PC-3 (cell line): Measurements from ENCODE around the gene DDX47. TPM values are rescaled to one million over a fixed set of nuclear protein-coding genes. Genes with fewer than 3 reads are reported as not detected.
A peak's percentile ranks its signal among the peaks of the same experiment; 100 is the strongest.

Experiments used
- ATAC-seq: fragments of 200-7000 bp; cut with Tn5 transposase; 2 replicates; pipeline ENCODE4 v1.9.1; 2020; ENCODE audit warnings: mild to moderate bottlenecking, moderate library complexity
- BruUV-seq: library from RNA; stranded (reverse); fragments of 400-500 nt; replicated peaks from 2 replicates; lab custom pipeline; 2021; lab: Mats Ljungman, UMichigan
- CTCF ChIA-PET: fragments of 300-600 bp; sonication (Branson Sonifier 250); formaldehyde crosslinking; loops from one replicate; lab custom pipeline; 2022; ENCODE audit warnings: antibody characterized with exemption; lab: Charles Lee
- POLR2A ChIA-PET: fragments of 300-600 bp; sonication (Branson Sonifier 250); formaldehyde crosslinking; loops from one replicate; lab custom pipeline; 2022; ENCODE audit warnings: antibody characterized with exemption; ENCODE audit not compliant: unreplicated experiment; lab: Charles Lee
- DNase-seq: peaks from one replicate; pipeline ENCODE4 v3.0.0-alpha.2; 2015
- H2AFZ ChIP-seq: fragments of 300-600 bp; sonication (generic); 2 replicates; pipeline ENCODE4 v1.6.0; 2016; ENCODE audit warnings: antibody characterized with exemption, low read length
- H3F3A ChIP-seq: fragments of 300-600 bp; sonication (generic); one replicate; pipeline ENCODE4 v1.6.0; 2017; ENCODE audit warnings: antibody characterized with exemption, low read length, control low read depth, mild to moderate bottlenecking; ENCODE audit not compliant: unreplicated experiment
- H3K27ac ChIP-seq: fragments of 300-600 bp; sonication (generic); 2 replicates; pipeline ENCODE4 v1.5.1; 2016; ENCODE audit warnings: mild to moderate bottlenecking, low read length
- H3K27me3 ChIP-seq: fragments of 300-600 bp; sonication (generic); 2 replicates; pipeline ENCODE4 v1.6.1; 2016; ENCODE audit warnings: low read length, mixed read lengths
- H3K36me3 ChIP-seq: fragments of 300-600 bp; sonication (generic); 2 replicates; pipeline ENCODE4 v1.6.1; 2016; ENCODE audit warnings: low read depth, mixed run types, low read length, mixed read lengths
- H3K4me1 ChIP-seq: fragments of 300-600 bp; sonication (generic); 2 replicates; pipeline ENCODE4 v1.5.1; 2016; ENCODE audit warnings: low read length; ENCODE audit not compliant: insufficient read depth
- H3K4me2 ChIP-seq: fragments of 300-600 bp; sonication (generic); 2 replicates; pipeline ENCODE4 v1.6.0; 2016; ENCODE audit warnings: low read length
- H3K4me3 ChIP-seq: fragments of 300-600 bp; sonication (generic); 2 replicates; pipeline ENCODE4 v1.5.1; 2016; ENCODE audit warnings: mild to moderate bottlenecking, low read length, mixed read lengths
- H3K79me2 ChIP-seq: fragments of 300-600 bp; sonication (generic); 2 replicates; pipeline ENCODE4 v1.6.1; 2017; ENCODE audit warnings: low read length, mixed read lengths
- H3K9ac ChIP-seq: fragments of 300-600 bp; sonication (generic); 2 replicates; pipeline ENCODE4 v1.6.0; 2016; ENCODE audit warnings: mild to moderate bottlenecking, low read length
- H3K9me2 ChIP-seq: fragments of 300-600 bp; sonication (generic); replicated peaks from 2 replicates; pipeline ENCODE4 v1.6.1; 2016; ENCODE audit warnings: mixed run types, low read length, mixed read lengths
- H3K9me3 ChIP-seq: fragments of 300-600 bp; sonication (generic); 2 replicates; pipeline ENCODE4 v1.6.1; 2016; ENCODE audit warnings: low read length, mixed read lengths
- H4K20me1 ChIP-seq: fragments of 300-600 bp; sonication (generic); 2 replicates; pipeline ENCODE4 v1.6.1; 2016; ENCODE audit warnings: low read length, mixed read lengths
- EZH2 ChIP-seq: fragments of 300-600 bp; sonication (generic); IDR thresholded peaks from one replicate; pipeline ENCODE4 v1.6.1; 2017; ENCODE audit warnings: antibody characterized with exemption, mild to moderate bottlenecking, low read length; ENCODE audit not compliant: unreplicated experiment
- EZH2phosphoT487 ChIP-seq: fragments of 300-600 bp; sonication (generic); IDR thresholded peaks from 2 replicates; pipeline ENCODE4 v1.6.1; 2018; ENCODE audit warnings: mild to moderate bottlenecking, antibody characterized with exemption, low read length, borderline replicate concordance
- intact Hi-C: fragments of 100-400 bp; cut with micrococcal nuclease; formaldehyde crosslinking; loops from 2 replicates; pipeline ENCODE4 v1.9.0; 2023
- total RNA-seq: library from RNA; depleted of rRNA; stranded (reverse); fragments of >200 nt; gene quantifications from 2 replicates; pipeline ENCODE4 v1.2.3, GENCODE V29; 2014
- TF ChIP-seq, protein P1 (sequence below): fragments of 300-600 bp; sonication (generic); conservative IDR thresholded peaks from 2 replicates; pipeline ENCODE4 v1.5.1; 2017; ENCODE audit warnings: antibody characterized with exemption, low read depth, mild to moderate bottlenecking, low read length

DDX47 gene
- total RNA-seq, 1 experiment from 2014 or later = 58.9 TPM

DNA sequence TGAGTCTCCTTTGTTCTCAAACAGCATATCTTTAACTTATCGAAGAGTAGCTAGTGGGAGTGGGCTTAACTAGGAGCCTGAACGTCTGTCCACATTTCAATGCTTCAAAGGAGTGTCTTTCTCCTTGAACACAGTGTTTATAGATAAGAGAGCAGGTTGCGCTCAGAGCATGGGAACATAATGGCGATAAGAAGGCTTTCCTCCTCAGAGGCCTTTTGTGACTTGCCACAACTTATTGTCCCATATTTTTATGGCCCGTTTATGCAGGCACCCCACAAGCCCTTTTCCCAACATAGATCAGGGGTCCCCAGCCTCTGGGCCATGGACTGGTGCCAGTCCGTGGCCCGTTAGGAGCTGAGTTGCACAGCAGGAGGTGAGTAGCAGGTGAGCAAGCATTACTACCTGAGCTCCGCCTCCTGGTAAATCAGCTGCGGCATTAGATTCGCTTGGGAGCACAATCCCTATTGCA lies 2.6 kb upstream of the DDX47 start:
- no peak overlapping the region for H3K4me3 ChIP-seq
- no peaks in the 10 kb centered on the region for H3K9me2 ChIP-seq
- no peaks in the 10 kb centered on the region for H4K20me1 ChIP-seq
- no peak overlapping the region for H3K4me2 ChIP-seq
- no peaks in the 10 kb centered on the region for H3K9me3 ChIP-seq
- H3K36me3 ChIP-seq = peaks cover 1% of the 10 kb centered on the region
- H3K9ac ChIP-seq = no peak overlapping the region
- no TSS peak for BruUV-seq
- peak; percentile 65 for DNase-seq
- ChIA-PET CTCF (no interaction called here), POLR2A (interaction anchor here (0.5 kb wide), 1 partner anchor 28 kb away, joined by 9 read pairs; no protein-coding TSS in a partner anchor)
- H3F3A ChIP-seq = no peaks in the 10 kb centered on the region
- intact Hi-C loops = no loop called here
- peaks cover 55% of the 10 kb centered on the region for H3K4me1 ChIP-seq
- 0 out of 2 replicates have a peak overlapping the region, but pooled peaks have one; percentile 8 for H3K27ac ChIP-seq
- H3K79me2 ChIP-seq = peaks cover 25% of the 10 kb centered on the region
- TF ChIP-seq, protein P1, sequence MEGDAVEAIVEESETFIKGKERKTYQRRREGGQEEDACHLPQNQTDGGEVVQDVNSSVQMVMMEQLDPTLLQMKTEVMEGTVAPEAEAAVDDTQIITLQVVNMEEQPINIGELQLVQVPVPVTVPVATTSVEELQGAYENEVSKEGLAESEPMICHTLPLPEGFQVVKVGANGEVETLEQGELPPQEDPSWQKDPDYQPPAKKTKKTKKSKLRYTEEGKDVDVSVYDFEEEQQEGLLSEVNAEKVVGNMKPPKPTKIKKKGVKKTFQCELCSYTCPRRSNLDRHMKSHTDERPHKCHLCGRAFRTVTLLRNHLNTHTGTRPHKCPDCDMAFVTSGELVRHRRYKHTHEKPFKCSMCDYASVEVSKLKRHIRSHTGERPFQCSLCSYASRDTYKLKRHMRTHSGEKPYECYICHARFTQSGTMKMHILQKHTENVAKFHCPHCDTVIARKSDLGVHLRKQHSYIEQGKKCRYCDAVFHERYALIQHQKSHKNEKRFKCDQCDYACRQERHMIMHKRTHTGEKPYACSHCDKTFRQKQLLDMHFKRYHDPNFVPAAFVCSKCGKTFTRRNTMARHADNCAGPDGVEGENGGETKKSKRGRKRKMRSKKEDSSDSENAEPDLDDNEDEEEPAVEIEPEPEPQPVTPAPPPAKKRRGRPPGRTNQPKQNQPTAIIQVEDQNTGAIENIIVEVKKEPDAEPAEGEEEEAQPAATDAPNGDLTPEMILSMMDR = no peak
- TF ChIP-seq EZH2phosphoT487 (no peak), EZH2 (no peak)
- no peaks in the 10 kb centered on the region for H3K27me3 ChIP-seq
- ATAC-seq = no peak
- no peak overlapping the region for H2AFZ ChIP-seq

DNA sequence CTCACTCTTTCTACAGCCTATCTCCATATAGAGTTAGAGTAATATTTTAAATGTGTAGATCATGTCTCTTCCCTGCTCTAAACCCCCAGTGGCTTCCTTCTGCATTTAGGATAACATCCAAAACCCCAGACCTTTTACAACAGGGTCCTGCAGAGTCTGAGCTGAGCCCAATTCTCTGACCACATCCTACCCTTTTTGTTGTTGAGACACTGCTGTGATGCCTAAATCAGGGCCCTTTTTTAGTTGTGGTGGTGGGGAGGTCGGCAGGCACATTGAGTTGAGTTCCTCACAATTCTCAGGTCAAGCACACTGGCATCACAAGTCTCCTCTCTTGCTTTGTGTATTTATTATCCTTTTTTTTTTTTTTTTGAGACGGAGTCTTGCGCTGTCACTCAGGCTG lies 1.8 kb upstream of the DDX47 start:
- H3K4me2 ChIP-seq = no peak overlapping the region
- H3K79me2 ChIP-seq = peaks cover 32% of the 10 kb centered on the region
- intact Hi-C loops = no loop called here
- H3K27me3 ChIP-seq = no peaks in the 10 kb centered on the region
- H3F3A ChIP-seq = no peaks in the 10 kb centered on the region
- ChIA-PET POLR2A (no interaction called here), CTCF (no interaction called here)
- no peaks in the 10 kb centered on the region for H3K9me3 ChIP-seq
- no peaks in the 10 kb centered on the region for H4K20me1 ChIP-seq
- H3K9me2 ChIP-seq = no peaks in the 10 kb centered on the region
- H3K36me3 ChIP-seq = peaks cover 9% of the 10 kb centered on the region
- TF ChIP-seq EZH2 = no peak
- TF ChIP-seq EZH2phosphoT487 = no peak
- TF ChIP-seq, protein P1 = no peak
- no peak overlapping the region for H3K4me3 ChIP-seq
- peak overlapping the region; percentile 29 for H3K27ac ChIP-seq
- no peak overlapping the region for H3K9ac ChIP-seq
- H3K4me1 ChIP-seq = peaks cover 57% of the 10 kb centered on the region
- no peak overlapping the region for H2AFZ ChIP-seq
- no peak for DNase-seq
- ATAC-seq = no peak
- BruUV-seq = no TSS peak

DNA sequence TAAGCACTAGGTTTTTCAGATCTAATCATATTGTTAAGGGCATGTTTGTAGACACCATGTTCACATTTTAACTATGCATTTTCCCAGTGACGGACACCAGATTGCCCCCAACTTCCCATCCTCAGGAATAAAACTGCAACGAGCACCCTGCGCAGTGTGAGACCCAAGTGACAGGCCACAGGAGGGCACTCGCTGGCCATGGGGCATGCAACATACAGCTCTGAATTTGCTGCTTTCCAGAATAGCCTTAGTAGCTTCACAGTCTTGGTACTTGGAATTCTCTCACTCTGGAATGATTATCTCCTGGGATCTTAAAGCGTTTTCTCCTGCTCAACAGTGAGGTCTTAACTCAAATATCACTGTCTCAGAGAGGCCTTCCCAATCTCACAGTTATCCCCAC lies 972 bp upstream of the DDX47 start:
- no TSS peak for BruUV-seq
- no peaks in the 10 kb centered on the region for H3F3A ChIP-seq
- intact Hi-C loops = loop anchor here (2.0 kb wide), 1 partner anchor 23 kb away; no protein-coding TSS in a partner anchor
- ATAC-seq = no peak
- H3K9me2 ChIP-seq = no peaks in the 10 kb centered on the region
- H3K36me3 ChIP-seq = peaks cover 15% of the 10 kb centered on the region
- no peaks in the 10 kb centered on the region for H3K27me3 ChIP-seq
- CTCF ChIA-PET = interaction anchor here (1.0 kb wide), 1 partner anchor 60 kb away, joined by 4 read pairs; no protein-coding TSS in a partner anchor
- POLR2A ChIA-PET = no interaction called here
- TF ChIP-seq EZH2 = no peak
- TF ChIP-seq, protein P1 = 0 out of 2 replicates have a peak, but pooled peaks have one; percentile 31
- DNase-seq = no peak
- no peak overlapping the region for H3K9ac ChIP-seq
- H3K4me2 ChIP-seq = no peak overlapping the region
- H3K9me3 ChIP-seq = no peaks in the 10 kb centered on the region
- H3K79me2 ChIP-seq = peaks cover 41% of the 10 kb centered on the region
- H3K4me3 ChIP-seq = no peak overlapping the region
- no peak overlapping the region for H2AFZ ChIP-seq
- no peak overlapping the region for H3K27ac ChIP-seq
- peaks cover 54% of the 10 kb centered on the region for H3K4me1 ChIP-seq
- no peaks in the 10 kb centered on the region for H4K20me1 ChIP-seq
